Epithelial cell of esophagus (primary cell): Measurements from ENCODE around the gene ZBTB6.

ENCODE experiments used
- DNase-seq: peaks from one replicate; pipeline ENCODE4 v3.0.0; 2010; ENCODE audit warnings: low read depth
- H3K4me3 ChIP-seq: 2 replicates; pipeline ENCODE4 v1.5.1; 2011; ENCODE audit warnings: mild to moderate bottlenecking, low read length, control low read depth
- TF ChIP-seq, protein P1 (sequence below): IDR thresholded peaks from 2 replicates; pipeline ENCODE4 v1.5.1; 2011; ENCODE audit warnings: low read depth, mild to moderate bottlenecking, low read length, control low read depth, inconsistent platforms; ENCODE audit not compliant: insufficient read depth; ENCODE audit errors: missing control alignments

ZBTB6 gene

DNA sequence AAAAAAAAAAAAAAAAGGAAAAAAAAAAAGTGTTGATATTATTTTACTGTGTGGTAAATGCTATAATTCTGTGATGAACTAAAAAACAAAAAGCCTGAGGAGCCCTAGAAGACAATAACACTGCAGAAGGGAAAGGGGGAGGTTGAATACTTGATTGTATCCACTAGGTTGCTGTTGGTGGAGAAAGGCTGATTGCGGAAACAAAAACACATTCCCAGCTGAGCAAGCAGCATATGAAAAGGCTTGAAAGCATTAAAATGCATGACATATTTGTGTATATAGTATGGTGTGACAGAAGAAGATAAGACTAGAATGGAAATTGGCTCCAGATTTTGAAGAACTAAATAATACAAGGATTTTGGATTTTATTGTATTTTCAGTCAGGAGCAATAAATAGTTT, 36.6 kb upstream of the ZBTB6 start:
- TF ChIP-seq, protein P1, sequence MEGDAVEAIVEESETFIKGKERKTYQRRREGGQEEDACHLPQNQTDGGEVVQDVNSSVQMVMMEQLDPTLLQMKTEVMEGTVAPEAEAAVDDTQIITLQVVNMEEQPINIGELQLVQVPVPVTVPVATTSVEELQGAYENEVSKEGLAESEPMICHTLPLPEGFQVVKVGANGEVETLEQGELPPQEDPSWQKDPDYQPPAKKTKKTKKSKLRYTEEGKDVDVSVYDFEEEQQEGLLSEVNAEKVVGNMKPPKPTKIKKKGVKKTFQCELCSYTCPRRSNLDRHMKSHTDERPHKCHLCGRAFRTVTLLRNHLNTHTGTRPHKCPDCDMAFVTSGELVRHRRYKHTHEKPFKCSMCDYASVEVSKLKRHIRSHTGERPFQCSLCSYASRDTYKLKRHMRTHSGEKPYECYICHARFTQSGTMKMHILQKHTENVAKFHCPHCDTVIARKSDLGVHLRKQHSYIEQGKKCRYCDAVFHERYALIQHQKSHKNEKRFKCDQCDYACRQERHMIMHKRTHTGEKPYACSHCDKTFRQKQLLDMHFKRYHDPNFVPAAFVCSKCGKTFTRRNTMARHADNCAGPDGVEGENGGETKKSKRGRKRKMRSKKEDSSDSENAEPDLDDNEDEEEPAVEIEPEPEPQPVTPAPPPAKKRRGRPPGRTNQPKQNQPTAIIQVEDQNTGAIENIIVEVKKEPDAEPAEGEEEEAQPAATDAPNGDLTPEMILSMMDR: no peak
- H3K4me3 ChIP-seq: no peak overlapping the region
- DNase-seq: no peak

DNA sequence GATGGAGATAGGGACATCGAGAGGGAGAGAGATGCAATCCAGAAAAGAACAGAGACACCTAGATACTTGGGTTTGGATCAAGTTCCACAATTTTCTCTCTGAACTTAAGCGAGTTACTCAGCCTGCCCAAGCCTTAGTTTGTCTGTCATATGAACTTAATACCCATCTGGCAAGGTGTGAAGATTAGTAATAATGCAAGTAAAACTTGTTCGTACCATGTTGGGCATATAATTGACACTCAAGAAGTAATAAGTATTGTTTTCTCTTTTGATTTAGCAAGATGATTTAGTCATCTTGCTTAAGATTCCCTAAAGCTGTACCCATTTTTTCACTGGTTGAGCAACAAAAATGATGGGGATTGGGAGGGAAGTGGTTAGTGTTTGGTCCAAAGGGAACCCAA, 35.2 kb upstream of the ZBTB6 start:
- H3K4me3 ChIP-seq: no peak overlapping the region
- TF ChIP-seq, protein P1: no peak
- peak; percentile 65 for DNase-seq

DNA sequence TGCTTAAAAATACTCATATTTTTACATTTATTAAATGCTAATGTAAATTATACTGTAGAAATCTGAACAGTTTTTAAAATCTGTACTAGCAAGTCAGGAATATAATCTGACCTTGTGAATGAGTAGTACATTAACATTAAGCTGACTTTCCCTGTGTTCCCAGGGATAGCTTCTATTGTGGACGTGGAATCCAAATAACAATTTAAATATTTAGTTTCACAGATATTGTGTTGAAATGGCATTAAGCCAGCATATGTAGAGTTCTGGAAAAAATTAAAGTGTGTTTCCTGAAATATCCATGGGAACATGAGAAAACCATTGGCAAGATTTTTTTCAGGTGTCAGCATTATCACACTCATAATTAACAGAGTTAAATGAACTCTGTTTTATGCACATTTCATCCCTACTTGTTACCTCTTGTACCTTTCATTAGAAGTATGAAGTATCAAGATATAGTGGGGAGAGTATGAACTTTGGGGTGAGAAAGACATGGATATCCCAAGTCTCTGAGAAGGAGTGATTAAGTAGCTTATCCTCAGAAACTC, 33.4 kb upstream of the ZBTB6 start:
- no peak for DNase-seq
- TF ChIP-seq, protein P1: no peak

DNA sequence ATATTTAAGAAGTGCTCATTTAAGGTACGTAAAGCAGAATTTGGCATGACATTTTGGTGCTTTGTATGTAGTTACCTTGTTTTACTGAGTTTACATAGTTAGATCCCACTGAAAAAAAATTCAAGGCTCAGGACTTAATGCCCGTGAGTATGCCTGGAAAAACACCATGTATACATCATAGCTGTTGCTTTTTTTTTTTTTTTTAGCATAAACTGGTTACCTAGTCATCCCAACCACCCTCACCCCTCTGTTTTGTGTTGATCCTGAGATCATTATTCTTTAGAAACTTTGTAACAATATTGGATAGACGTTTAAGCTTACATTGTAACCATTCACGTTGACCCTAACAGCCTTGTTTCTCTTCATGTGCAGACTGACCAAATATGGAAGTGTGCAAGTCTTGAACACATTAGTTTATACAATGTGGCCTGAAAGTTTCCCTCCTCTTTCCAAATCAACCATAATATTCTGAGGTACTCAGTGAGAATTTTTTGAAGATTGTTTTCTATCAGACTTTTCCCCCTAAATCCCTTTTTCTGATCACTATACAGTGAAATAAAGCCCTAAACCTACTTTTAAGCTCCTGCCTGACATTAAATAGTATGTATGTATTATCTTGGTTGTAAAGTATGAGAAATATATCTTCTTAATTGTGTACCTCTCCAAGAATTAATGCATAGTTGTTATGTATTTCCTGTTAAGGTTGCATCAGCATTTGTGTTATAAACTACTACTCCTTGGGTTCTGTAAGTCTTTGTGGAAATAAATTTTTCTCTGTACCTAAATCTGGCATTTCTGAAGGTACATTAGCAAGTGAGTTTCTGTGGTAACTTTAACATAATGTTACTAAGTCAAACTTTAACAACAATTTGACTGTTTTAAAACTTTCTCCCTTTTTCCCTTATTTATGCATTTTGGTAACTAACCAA, 32.1 kb upstream of the ZBTB6 start:
- no peak overlapping the region for H3K4me3 ChIP-seq
- TF ChIP-seq, protein P1: no peak
- no peak for DNase-seq

More for the DNA sequence above, 33.4 kb upstream of the ZBTB6 start:
- H3K4me3 ChIP-seq: no peak overlapping the region

DNA sequence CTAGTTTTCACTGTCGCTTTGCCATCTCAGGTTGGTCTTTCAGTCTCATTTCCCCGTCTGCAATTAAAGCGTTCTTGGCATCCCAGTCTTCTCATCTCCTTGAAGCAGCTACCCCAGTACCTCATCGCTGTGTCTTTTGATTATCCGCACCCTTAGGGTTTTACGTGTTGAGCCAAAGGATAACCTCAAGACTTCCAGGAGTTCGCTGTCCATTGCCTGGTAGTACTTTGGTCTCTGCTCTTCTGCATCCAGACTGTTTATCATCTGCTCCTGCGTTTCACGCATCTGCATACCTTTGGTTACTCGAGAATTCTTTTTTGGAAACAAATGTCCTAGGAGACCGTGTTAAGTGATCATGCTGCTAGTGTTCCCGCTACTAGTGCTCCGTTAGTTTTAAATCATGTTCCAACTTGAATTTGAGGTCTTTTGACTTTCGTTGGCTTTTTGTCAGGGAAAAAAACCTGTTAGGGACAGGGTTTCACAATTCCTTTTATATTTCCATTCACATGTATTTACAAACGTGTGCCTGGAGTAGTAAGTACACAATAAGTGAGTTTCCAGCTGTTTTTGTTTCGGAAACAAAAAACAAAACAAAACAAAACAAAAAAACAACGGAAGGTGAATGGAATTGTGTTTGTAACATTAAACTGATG, 28.6 kb upstream of the ZBTB6 start:
- TF ChIP-seq, protein P1: no peak
- DNase-seq: peak; percentile 72
- peak overlapping the region; percentile 63 for H3K4me3 ChIP-seq

DNA sequence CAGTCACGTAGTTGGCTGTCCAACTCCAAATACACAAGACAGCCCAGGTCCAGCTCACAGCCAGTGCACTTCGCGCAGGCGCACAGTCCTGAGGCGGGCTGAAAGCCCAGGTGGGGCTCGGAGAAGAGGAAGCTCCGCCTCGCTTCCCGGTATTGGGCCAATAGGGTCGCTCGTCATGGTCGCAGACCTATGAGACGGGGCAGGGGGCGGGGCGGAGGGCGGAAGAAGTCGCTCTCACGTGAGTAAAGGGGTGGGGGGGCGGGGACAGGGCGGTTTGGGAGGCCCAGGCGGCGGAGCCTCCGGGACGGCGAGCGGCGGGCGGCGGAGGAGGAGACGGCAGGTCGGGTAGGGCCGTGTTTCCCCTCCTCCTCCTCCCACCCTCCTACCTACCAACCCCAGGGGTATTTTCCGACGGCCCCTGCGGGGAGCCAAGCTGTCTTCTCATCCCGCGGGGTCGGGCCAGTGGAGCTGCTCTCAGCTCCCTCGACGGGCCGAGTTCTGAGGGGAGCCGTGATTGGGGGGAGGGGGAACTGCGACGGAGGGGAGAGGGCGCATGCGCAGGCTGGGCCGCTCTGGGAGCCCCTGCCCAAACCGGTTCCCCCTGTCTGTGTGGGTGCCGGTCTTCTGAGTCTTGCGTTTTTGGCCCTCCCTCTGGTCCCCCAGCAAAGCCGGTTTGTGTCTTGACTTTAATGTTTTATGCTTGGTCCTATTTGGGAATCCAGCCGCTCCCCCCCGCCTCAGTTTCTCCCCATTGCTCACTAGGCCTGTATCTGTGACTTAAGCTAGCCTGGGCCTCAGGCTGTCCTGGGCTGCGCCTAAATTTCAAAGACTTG, 27.8 kb upstream of the ZBTB6 start, which contains the start of gene RABGAP1:
RABGAP1 (plus strand) TSS at position 272 of the 833 bp plus-strand sequence. CDS start 16,040 bp downstream, outside the sequence.
- H3K4me3 ChIP-seq: peak within 1 kb of the TSS; percentile 63
- DNase-seq: peak; percentile 99
- TF ChIP-seq, protein P1: no peak
